ES-I3 (cell line): ENCODE measurements around the gene CCDC51.
"Not testable (repeated sequence)": the region's sequence is repeated elsewhere in the genome, so short reads cannot be mapped to it uniquely, and the experiment has no call there.

Experiments used
- H3K36me3 ChIP-seq: 2 replicates; pipeline ENCODE4 v1.6.1; 2013; ENCODE audit warnings: mild to moderate bottlenecking, low read length, control low read depth, moderate library complexity; ENCODE audit not compliant: insufficient read depth
- H3K4me1 ChIP-seq: 2 replicates; pipeline ENCODE4 v1.6.1; 2013; ENCODE audit warnings: mild to moderate bottlenecking, control low read depth, low read length; ENCODE audit not compliant: insufficient read depth
- H3K9ac ChIP-seq: 2 replicates; pipeline ENCODE4 v1.6.1; 2013; ENCODE audit warnings: low read depth, mild to moderate bottlenecking, low read length, moderate library complexity
- H3K9me3 ChIP-seq: 2 replicates; pipeline ENCODE4 v1.6.1; 2013; ENCODE audit warnings: mild to moderate bottlenecking, low read length, moderate library complexity; ENCODE audit not compliant: control insufficient read depth, insufficient read depth

Gene CCDC51

GRCh38 chr3:48405343-48405881 lies 34.5 kb downstream of the CCDC51 start:
- Histone ChIP-seq H3K9me3 (no peaks in the 10 kb centered on the region), H3K36me3 (peaks cover 14% of the 10 kb centered on the region), H3K4me1 (no peaks in the 10 kb centered on the region), H3K9ac (no peak overlapping the region)

DNA sequence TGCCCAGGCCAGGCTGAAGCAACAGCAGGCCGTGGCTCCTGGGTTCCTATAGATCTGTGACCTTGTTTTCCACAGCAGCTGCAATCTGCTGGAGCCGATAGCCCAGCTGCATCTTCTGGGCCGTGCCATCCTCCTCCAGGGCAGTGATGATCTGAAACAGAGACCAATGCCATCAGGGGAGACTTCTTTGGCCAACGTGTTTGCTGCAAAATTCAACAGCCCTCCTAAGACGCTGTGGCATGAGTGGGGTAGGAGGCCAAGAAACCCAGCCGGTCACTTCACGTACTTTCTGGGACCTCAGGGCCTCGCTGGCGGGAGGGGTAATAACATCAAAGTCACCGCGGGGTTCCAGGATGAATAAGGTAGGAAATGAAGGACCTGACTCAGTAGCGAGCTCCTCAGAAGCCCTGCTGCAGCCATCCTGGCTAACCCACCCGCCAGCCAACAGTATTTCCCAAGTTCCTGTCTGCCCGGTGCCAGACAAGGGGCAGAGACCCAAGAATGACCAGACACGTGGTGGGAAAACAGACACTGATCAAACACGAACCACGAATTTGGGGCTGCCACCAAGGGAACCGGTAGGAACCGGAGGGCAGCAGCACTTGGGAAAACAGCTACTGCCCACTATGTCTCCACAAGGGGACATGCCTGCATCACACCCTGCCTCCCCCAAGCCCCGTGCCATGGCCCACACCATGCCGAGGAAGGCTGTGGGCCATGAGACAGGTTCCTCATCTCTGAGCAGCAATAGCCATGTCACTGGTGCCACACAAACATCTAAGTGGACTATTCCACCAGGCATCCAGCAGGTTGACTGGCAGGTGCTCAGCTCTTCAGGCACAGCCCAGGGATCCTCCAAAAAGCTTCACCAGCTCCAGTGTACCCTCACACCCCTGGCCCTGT lies 35.2 kb downstream of the CCDC51 start:
- no peaks in the 10 kb centered on the region for H3K9me3 ChIP-seq
- H3K4me1 ChIP-seq: no peaks in the 10 kb centered on the region
- no peak overlapping the region for H3K9ac ChIP-seq
- peaks cover 14% of the 10 kb centered on the region for H3K36me3 ChIP-seq

DNA sequence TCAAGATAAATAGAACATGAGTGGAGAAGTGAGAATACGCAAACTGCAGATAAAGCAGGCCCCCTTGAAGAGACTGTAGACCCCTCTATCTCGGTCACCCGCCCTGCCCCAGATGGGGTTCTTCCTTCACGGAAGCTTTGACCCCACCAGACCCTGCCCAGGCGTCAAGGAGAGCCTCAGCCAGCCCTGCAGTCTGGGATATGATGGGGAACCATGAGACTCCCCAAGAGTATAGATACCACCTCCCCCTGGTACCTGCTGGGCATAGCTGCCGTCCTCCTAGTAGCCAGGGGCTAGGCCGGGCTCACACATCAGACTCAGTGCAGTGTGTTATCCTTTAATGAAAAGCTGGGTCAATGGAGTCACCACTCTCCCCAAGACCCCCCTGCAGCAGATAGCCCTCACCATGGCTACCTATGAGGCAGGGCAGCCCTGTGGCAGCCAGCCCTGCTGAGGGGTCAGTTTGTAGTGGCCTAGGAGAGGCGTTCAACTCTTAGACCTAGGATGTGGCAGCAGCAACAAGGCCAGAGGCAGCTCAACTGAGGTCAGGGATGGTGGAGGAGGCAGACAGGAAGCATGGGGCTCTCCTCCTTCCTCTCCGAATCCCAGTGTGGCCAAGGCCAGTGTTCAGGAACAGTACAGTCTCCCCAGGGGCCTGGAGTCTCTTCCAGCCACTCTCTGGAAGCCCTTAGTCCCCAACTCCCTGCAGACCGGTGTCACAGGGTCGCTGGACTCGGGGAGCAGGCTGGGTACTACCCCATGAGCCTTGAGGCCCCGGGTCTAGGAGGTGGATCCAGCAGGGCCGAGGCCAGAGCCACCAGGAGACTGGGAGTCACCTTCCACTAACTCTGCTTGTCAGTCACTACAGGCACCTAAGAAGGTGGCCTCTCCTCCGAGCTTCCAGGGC lies 36.1 kb downstream of the CCDC51 start:
- Histone ChIP-seq H3K9me3 (no peaks in the 10 kb centered on the region), H3K9ac (no peak overlapping the region), H3K36me3 (peaks cover 11% of the 10 kb centered on the region), H3K4me1 (no peaks in the 10 kb centered on the region)

- Histone ChIP-seq H3K9ac (no peak overlapping the region), H3K36me3 (peaks cover 3% of the 10 kb centered on the region), H3K4me1 (no peaks in the 10 kb centered on the region), H3K9me3 (no peaks in the 10 kb centered on the region)
These were observed 37.0 kb downstream of the CCDC51 start for GRCh38 chr3:48402907-48403306.

DNA sequence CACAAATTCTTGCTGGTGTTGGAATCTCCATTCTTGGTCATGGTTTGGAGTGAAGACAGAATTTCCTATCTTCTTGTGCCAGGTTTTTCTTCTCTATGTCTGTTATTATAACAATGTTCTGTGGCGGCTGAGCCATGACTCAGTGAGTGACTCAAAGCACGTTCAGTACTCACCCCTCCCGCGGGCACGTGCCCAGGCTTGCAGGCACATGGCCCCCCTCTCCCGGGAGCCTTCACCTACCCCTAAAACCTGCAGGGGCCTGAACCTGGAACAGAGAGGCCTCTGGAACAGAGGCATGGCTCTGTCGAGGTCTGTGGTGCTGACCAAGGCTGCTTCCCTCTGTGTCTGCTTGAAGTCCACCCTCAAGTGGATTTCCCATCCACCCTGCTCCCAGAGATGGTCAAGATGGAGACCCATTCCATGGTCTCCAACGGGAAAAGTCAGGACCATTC lies 37.6 kb downstream of the CCDC51 start:
- H3K36me3 ChIP-seq: peaks cover 3% of the 10 kb centered on the region; the same call in 1 of the 2 replicates
- no peaks in the 10 kb centered on the region for H3K9me3 ChIP-seq
- H3K9ac ChIP-seq: no peak overlapping the region
- H3K4me1 ChIP-seq: no peaks in the 10 kb centered on the region

GRCh38 chr3:48401434-48401901 lies 38.5 kb downstream of the CCDC51 start:
- H3K36me3 ChIP-seq, H3K9ac ChIP-seq, H3K9me3 ChIP-seq, H3K4me1 ChIP-seq: not testable (repeated sequence)

- H3K36me3 ChIP-seq: peaks cover 3% of the 10 kb centered on the region; the same call in 1 of the 2 replicates
- no peak overlapping the region for H3K9ac ChIP-seq
- no peaks in the 10 kb centered on the region for H3K4me1 ChIP-seq
- H3K9me3 ChIP-seq: no peaks in the 10 kb centered on the region
These were observed 39.0 kb downstream of the CCDC51 start for GRCh38 chr3:48400824-48401433.

- Histone ChIP-seq H3K36me3 (peaks cover 3% of the 10 kb centered on the region; the same call in 1 of the 2 replicates), H3K4me1 (no peaks in the 10 kb centered on the region), H3K9me3 (no peaks in the 10 kb centered on the region), H3K9ac (no peak overlapping the region)
These were observed 40.3 kb downstream of the CCDC51 start for GRCh38 chr3:48399387-48400172.

GRCh38 chr3:48398701-48399386 lies 41.1 kb downstream of the CCDC51 start:
- H3K9me3 ChIP-seq: no peaks in the 10 kb centered on the region
- no peak overlapping the region for H3K9ac ChIP-seq
- peaks cover 3% of the 10 kb centered on the region; the same call in 1 of the 2 replicates for H3K36me3 ChIP-seq
- no peaks in the 10 kb centered on the region for H3K4me1 ChIP-seq

GRCh38 chr3:48397767-48398681 lies 41.9 kb downstream of the CCDC51 start:
- Histone ChIP-seq H3K4me1 (no peaks in the 10 kb centered on the region), H3K36me3 (no peaks in the 10 kb centered on the region; the same call in 1 of the 2 replicates), H3K9ac (no peak overlapping the region), H3K9me3 (no peaks in the 10 kb centered on the region)

- Histone ChIP-seq H3K4me1 (no peaks in the 10 kb centered on the region), H3K36me3 (no peaks in the 10 kb centered on the region), H3K9me3 (no peaks in the 10 kb centered on the region), H3K9ac (no peak overlapping the region)
These were observed 44.2 kb downstream of the CCDC51 start for GRCh38 chr3:48395714-48396113.

GRCh38 chr3:48394391-48394790 lies 45.5 kb downstream of the CCDC51 start:
- Histone ChIP-seq H3K36me3 (no peaks in the 10 kb centered on the region), H3K4me1 (no peaks in the 10 kb centered on the region), H3K9me3 (no peaks in the 10 kb centered on the region), H3K9ac (no peak overlapping the region)
